Measurements from ENCODE around the gene SPINK7. TPM values are rescaled to one million over a fixed set of nuclear protein-coding genes. Genes with fewer than 3 reads are reported as not detected.
"Not testable (repeated sequence)": the region's sequence is repeated elsewhere in the genome, so short reads cannot be mapped to it uniquely, and the experiment has no call there.

SPINK7 gene
- not detected in 2 replicates for total RNA-seq

DNA sequence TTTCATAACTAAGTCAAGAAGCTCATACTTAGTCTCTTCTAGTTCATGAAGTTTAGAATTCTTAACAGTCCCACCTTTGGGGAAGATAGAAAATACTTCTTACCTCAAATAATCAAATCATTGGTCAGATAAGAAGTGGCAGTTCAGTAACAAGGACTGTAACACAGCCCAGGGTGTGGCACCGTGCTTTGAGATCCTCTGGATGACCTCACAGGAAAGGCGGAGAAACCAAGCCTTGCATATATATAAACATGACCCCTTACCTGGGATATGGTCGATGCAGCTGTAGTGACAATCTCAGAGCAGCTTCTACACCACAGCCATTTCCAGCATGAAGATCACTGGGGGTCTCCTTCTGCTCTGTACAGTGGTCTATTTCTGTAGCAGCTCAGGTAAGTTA, at the start of gene SPINK7:
Gene SPINK7, plus strand, starts transcription at position 271 of the 400 bp plus-strand sequence. Its CDS starts 61 bp downstream, at position 332.
- DNase-seq (ENCODE audit: low read depth in 2 of 2): no peak

DNA sequence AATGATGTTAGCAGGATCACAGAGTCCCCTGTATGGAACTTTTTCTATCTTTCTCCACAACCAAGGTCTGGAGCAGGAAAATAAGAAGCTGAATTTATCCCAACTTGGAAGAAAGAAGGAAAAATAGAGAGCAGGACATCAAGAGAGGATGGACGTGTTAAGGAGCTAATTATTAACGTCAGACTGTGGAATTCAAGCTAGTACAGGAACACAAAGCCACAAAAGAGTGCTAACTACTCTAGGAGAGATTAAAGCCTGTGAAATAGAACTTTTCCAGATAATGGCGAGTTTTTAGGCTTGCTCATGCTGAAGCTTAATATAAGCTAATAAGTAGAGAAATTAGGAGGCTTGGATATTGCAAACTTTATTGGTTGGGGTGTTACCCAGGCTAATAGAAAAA, 44.3 kb upstream of the SPINK7 start:
- DNase-seq (ENCODE audit: low read depth in 2 of 2): no peak

GRCh38 chr5:148268566-148268965, 43.7 kb upstream of the SPINK7 start, which contains the start of gene SPINK13:
TSS of gene SPINK13 (plus strand) at chr5:148268794. CDS start at chr5:148270073, 1,279 bp downstream.
- peak in 1 of 2 donors; percentile 61 for DNase-seq (ENCODE audit: low read depth in 2 of 2)

DNA sequence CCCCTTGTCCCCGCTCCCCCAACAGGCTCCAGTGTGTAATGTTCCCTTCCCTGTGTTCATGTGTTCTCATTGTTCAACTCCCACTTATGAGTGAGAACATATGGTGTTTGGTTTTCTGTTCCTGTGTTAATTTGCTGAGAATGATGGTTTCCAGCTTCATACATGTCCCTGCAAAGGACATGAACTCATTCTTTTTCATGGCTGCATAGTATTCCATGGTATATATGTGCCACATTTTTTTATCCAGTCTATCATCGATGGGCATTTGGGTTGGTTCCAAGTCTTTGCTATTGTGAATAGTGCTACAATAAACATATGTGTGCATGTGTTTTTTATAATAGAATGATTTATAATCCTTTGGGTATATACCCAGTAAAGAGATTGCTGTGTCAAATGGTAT, 37.1 kb upstream of the SPINK7 start:
- not testable (repeated sequence) for DNase-seq (ENCODE audit: low read depth in 2 of 2)

- DNase-seq (ENCODE audit: low read depth in 2 of 2): not testable (repeated sequence)
Observed at GRCh38 chr5:148280893-148281292, 31.3 kb upstream of the SPINK7 start.

DNA sequence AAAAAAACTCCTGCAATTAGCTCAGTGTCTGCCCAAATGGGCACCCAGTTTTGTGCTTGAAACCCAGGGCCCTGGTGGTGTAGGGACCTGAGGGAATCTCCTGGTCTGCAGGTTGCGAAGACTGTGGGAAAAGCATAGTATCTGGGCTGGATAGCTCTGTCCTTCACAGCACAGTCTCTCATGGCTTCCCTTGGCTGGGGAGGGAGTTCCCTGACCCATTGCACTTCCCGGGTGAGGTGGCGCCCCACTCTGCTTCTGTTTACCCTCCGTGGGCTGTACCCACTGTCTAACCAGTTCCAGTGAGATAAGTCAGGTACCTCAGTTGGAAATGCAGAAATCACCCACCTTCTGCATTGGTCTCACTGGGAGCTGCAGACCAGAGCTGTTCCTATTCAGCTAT, 30.9 kb upstream of the SPINK7 start:
- DNase-seq (ENCODE audit: low read depth in 2 of 2): not testable (repeated sequence)

GRCh38 chr5:148290271-148291195, 21.7 kb upstream of the SPINK7 start:
- DNase-seq (ENCODE audit: low read depth in 2 of 2): peak in 1 of 2 donors; percentile 28

- DNase-seq (ENCODE audit: low read depth in 2 of 2): no peak
Observed at GRCh38 chr5:148297731-148298130, 14.5 kb upstream of the SPINK7 start.

DNA sequence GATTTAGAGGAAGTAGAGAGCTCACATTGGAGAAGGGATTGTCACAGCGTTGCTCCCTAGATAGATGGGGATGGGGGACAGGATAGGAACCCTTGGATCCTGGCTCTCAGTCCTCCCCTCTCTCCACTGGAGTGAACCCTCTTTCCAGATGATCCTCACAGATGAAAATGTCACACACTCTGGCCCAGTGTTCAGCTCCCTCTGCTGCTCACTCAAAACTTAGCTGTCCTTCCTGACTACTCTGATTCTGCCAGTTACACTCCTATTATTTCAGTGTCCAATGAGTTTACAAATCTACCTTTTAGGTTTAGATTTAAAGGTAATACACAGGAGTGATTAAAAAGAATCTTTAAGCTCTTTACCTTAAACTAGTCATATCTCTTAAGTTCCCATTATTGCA, 5.8 kb upstream of the SPINK7 start:
- DNase-seq (ENCODE audit: low read depth in 2 of 2): no peak

DNA sequence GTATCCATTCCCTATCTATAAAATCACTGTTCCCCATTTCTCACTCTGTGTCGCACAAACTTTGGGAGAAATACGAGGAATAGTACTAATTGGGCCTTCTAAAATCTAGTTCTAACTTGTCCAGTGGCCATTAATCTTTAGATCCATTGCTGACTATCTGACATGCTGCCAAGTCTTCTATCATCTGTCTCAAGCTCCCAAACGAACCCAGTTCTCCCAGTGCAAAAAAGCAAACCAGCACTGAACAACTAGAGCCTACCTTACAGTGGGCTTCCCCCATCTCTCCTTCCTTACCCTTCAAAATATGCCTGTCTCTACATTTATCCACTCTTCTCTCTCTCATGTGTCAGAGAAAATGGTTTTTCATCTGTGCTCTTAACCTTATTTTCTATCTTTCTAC, 3.2 kb upstream of the SPINK7 start:
- DNase-seq (ENCODE audit: low read depth in 2 of 2): no peak

- no peak for DNase-seq (ENCODE audit: low read depth in 2 of 2)
Observed at GRCh38 chr5:148309746-148310145, 2.5 kb upstream of the SPINK7 start.

DNA sequence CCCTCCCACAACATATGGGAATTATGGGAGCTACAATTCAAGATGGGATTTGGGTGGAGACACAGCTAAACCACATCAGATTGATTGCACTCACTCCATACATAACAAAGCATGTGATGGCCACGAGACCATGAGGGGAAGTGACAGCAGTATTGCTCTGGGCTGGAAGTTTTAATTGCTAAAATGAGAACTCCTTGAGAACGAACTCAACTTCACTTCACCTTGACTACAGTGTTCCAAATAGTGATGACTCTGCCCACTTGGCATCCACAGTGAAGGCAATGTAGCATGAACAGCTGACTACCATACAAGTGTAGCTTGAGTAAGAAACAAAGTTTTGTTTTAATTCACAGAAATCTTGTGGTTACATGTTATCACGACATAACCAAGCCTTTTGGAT, 739 bp upstream of the SPINK7 start:
- no peak for DNase-seq (ENCODE audit: low read depth in 2 of 2)

- DNase-seq (ENCODE audit: low read depth in 2 of 2): no peak
Observed at GRCh38 chr5:148314187-148314586, 2.0 kb downstream of the SPINK7 start.

- no peak for DNase-seq (ENCODE audit: low read depth in 2 of 2)
Observed at GRCh38 chr5:148314731-148315130, 2.5 kb downstream of the SPINK7 start.

DNA sequence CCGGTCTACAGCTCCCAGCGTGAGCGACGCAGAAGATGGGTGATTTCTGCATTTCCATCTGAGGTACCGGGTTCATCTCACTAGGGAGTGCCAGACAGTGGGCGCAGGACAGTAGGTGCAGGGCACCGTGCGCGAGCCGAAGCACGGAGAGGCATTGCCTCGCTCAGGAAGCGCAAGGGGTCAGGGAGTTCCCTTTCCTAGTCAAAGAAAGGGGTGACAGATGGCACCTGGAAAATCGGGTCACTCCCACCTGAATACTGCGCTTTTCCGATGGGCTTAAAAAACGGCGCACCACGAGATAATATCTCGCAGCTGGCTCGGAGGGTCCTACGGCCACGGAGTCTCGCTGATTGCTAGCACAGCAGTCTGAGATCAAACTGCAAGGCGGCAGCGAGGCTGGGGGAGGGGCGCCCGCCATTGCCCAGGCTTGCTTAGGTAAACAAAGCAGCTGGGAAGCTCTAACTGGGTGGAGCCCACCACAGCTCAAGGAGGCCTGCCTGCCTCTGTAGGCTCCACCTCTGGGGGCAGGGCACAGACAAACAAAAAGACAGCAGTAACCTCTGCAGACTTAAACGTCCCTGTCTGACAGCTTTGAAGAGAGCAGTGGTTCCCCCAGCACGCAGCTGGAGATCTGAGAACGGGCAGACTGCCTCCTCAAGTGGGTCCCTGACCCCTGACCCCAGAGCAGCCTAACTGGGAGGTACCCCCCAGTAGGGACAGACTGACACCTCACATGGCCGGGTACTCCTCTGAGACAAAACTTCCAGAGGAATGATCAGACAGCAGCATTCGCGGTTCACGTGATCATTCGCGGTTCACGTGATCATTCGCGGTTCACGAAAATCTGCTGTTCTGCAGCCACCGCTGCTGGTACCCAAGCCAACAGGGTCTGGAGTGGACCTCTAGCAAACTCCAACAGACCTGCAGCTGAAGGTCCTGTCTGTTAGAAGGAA, 8.1 kb downstream of the SPINK7 start:
- DNase-seq (ENCODE audit: low read depth in 2 of 2): not testable (repeated sequence)

- no peak for DNase-seq (ENCODE audit: low read depth in 2 of 2)
Observed at GRCh38 chr5:148333262-148333849, 21.1 kb downstream of the SPINK7 start.

GRCh38 chr5:148335259-148335658, 23.0 kb downstream of the SPINK7 start, which contains the start of gene SPINK9:
TSS of gene SPINK9 (plus strand) at chr5:148335559. CDS start at chr5:148335614, 55 bp downstream.
- DNase-seq (ENCODE audit: low read depth in 2 of 2): no peak

DNA sequence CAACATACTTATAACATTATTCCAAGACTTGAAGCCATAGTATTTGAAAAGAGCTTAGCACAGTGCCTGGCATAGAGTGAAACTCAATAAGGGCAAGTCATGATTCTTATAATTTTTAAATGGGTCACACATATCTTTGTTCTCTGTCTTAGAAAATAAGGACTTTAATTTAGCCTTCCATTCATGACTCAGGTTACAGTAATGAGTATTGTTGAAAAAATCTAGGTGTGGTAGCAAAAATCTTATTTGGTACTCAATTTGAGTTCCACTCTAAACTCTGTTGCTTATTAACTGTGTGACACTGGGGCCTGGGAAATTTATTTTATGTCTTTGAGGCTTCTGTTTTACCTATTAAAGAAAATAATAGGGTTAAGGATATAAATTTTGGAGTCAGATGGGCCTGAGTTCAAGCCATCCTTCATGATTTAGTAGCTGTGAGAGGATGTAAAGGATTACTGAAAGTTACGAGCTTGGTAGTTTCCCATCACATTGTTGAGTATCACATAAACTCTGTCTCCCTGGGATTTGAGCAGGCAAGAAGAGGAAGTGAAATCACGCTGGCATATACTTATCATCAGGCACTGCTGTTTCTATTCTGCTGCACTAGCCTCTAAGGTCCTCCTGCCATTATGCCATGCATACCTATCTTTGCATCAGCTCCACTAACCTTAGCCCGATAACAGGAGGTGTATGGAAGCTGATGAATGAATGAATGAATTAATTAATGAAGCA, 24.6 kb downstream of the SPINK7 start:
- DNase-seq (ENCODE audit: low read depth in 2 of 2): no peak

GRCh38 chr5:148342371-148343045, 30.3 kb downstream of the SPINK7 start:
- no peak for DNase-seq (ENCODE audit: low read depth in 2 of 2)

- DNase-seq (ENCODE audit: low read depth in 2 of 2): no peak
Observed at GRCh38 chr5:148343046-148343407, 30.8 kb downstream of the SPINK7 start.
